Upper lobe of right lung (tissue), 1 donor: ENCODE measurements around the gene TMEM18. TPM values are rescaled to one million over a fixed set of nuclear protein-coding genes. Genes with fewer than 3 reads are reported as not detected.

ENCODE experiments used
- ATAC-seq: fragments of 200-7000 bp; cut with Tn5 transposase; one replicate; pipeline ENCODE4 v1.9.1; 2020; ENCODE audit warnings: mild to moderate bottlenecking, moderate library complexity
- DNase-seq: peaks from one replicate; pipeline ENCODE4 v3.0.0-alpha.2; 2020
- H3K27ac ChIP-seq: fragments of 200-600 bp; one replicate; pipeline ENCODE4 v1.8.0; 2022
- H3K27me3 ChIP-seq: fragments of 200-600 bp; one replicate; pipeline ENCODE4 v1.8.0; 2022; ENCODE audit warnings: mild to moderate bottlenecking
- H3K36me3 ChIP-seq: fragments of 200-600 bp; one replicate; pipeline ENCODE4 v1.8.0; 2022
- H3K4me1 ChIP-seq: fragments of 200-600 bp; one replicate; pipeline ENCODE4 v1.8.0; 2022
- H3K4me3 ChIP-seq: fragments of 200-600 bp; one replicate; pipeline ENCODE4 v1.8.0; 2022; ENCODE audit warnings: mild to moderate bottlenecking
- H3K9me3 ChIP-seq: fragments of 200-600 bp; one replicate; pipeline ENCODE4 v1.8.0; 2022
- CTCF ChIP-seq: fragments of 200-600 bp; IDR thresholded peaks from one replicate; pipeline ENCODE4 v1.8.0; 2022; ENCODE audit warnings: antibody characterized with exemption
- intact Hi-C: fragments of 100-400 bp; cut with DNase I; formaldehyde crosslinking; loops from one replicate; pipeline ENCODE4 v1.11.0; 2022
- total RNA-seq: library from RNA; stranded (reverse); fragmentation: NEBNext Ultra II Directional; extraction: Animal tissue kit (Norgen Biotek cat#: 25700); gene quantifications from one replicate; pipeline ENCODE4 v1.2.1, GENCODE V29; 2021
- donor health status: DM: no; HTN: yes; CAD: no; lungs with severe emphysema.

The TMEM18 gene
- total RNA-seq, 1 donor from 2014 or later, result 21.3 TPM

- intact Hi-C loops, result no loop called here
- Histone ChIP-seq H3K4me1 (peaks cover 7% of the 10 kb centered on the region), H3K36me3 (no peaks in the 10 kb centered on the region), H3K27me3 (peaks cover 14% of the 10 kb centered on the region), H3K4me3 (peak overlapping the region; percentile 46), H3K9me3 (no peaks in the 10 kb centered on the region), H3K27ac (no peak overlapping the region)
- ATAC-seq (peak; percentile 88), DNase-seq (peak; percentile 85)
- peak; percentile 89 for TF ChIP-seq CTCF
Measured at GRCh38 chr2:636641-637405, 40.4 kb downstream of the TMEM18 start.

DNA sequence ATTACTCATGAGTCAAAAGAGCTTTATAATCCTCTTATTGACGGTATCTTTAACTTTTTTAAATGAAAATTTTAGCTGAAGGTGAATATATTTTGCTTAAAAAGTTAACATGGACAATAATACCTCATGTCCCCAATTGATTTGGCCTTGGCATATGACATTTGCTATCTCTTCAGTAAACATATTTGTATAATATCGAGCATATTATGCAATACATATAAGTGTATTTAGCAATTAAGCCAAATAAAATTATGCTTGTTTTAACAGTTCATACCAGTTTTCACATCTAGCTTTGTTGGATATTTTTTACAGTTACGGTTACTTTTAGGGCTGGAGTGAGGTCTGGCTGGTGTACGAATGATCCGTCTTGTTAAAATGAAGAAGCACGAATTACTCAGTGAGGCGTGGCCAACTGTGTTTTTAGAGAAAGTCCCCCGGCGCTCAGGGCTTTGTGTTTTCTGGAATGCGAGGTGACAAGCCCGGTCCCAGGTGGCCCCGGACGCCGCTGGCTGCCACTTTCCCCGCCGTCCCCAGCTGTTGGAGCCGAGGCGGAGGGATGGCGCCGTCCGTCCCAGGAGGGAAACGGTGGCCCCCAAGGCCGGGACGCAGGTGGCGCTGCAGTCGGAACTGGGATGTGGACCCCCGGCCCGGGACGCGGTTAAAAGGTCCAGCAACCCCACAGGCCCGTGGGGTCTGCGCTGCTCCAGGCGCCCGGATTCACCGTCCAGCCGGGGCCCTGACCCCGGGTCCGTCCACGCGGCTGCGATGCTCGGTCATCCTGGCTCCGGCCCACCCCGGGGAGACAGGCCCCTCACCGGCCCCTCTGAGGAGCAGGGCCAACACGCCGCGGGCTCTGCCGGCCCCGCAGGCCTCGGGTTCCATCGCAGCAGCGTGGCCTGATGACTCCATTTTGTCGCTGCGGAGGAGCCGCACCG is 41.3 kb downstream of the TMEM18 start:
- no peaks in the 10 kb centered on the region for H3K36me3 ChIP-seq
- H3K27me3 ChIP-seq, result peaks cover 14% of the 10 kb centered on the region
- intact Hi-C loops, result no loop called here
- ATAC-seq (no peak), DNase-seq (no peak)
- H3K4me1 ChIP-seq, result peaks cover 7% of the 10 kb centered on the region
- no peaks in the 10 kb centered on the region for H3K9me3 ChIP-seq
- H3K4me3 ChIP-seq, result peak overlapping the region; percentile 46
- no peak overlapping the region for H3K27ac ChIP-seq
- TF ChIP-seq CTCF, result no peak

GRCh38 chr2:634636-635388 is 42.4 kb downstream of the TMEM18 start:
- no peaks in the 10 kb centered on the region for H3K9me3 ChIP-seq
- no peak overlapping the region for H3K27ac ChIP-seq
- no peak overlapping the region for H3K4me3 ChIP-seq
- ATAC-seq (no peak), DNase-seq (no peak)
- H3K36me3 ChIP-seq, result no peaks in the 10 kb centered on the region
- intact Hi-C loops, result no loop called here
- peaks cover 14% of the 10 kb centered on the region for H3K27me3 ChIP-seq
- TF ChIP-seq CTCF, result no peak
- peaks cover 7% of the 10 kb centered on the region for H3K4me1 ChIP-seq

DNA sequence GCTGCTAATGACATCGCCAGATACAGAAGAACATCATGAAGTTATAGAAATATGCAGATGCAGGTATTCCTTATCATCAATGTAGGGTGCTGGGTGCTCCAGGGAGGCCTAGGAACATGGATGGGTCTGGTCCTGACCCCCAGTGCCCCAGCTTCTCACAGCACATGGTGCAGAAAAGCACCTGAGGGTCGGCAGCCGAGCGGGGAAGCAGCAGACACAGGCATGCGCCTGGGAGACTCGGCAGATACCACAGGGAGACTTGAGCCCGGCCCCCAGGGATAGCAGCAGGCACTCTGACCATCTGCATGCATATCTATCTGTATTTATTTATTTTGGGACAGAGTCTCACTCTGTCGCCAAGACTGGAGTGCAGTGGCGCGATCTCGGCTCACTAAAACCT is 43.2 kb downstream of the TMEM18 start:
- DNase-seq, result no peak

More for the DNA sequence above, 43.2 kb downstream of the TMEM18 start:
- ATAC-seq, result no peak
- TF ChIP-seq CTCF, result no peak
- H3K9me3 ChIP-seq, result no peaks in the 10 kb centered on the region
- no peak overlapping the region for H3K27ac ChIP-seq
- H3K4me1 ChIP-seq, result peaks cover 7% of the 10 kb centered on the region
- intact Hi-C loops, result no loop called here
- peaks cover 14% of the 10 kb centered on the region for H3K27me3 ChIP-seq
- no peaks in the 10 kb centered on the region for H3K36me3 ChIP-seq
- no peak overlapping the region for H3K4me3 ChIP-seq
